ENCODE measurements around the gene ACSL6.
A peak's percentile ranks its signal among the peaks of the same experiment; 100 is the strongest.

Gene ACSL6

DNA sequence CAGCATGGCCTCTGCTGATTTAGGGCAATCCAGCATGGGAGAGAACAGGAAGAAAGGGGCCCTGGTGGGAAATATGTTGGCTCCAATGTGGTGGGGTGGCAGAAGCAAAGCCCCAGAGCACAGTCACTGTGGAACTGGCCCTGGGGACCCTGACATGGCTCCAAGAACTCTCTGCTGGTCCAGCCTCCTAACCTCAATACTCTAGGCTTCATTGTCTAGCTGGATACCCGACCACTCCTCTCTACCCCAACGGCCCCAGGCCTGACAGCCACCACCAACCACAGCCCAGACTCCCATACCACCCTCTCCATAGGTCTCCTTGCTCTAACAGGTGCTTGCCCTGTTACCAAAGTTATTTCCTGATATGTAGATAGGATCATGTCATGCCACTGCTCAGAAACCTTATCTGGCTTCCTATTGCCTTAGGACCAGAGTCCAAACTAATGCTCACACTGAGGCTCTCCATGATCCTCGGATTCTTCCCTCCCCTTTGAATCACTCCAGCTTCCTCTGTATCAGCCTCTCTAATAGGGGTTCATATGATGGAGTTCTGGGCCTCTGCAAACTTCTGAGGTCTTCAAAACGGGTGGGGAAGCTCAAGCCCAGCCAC is 12.9 kb downstream of the ACSL6 start:
- DNase-seq: no peak

DNA sequence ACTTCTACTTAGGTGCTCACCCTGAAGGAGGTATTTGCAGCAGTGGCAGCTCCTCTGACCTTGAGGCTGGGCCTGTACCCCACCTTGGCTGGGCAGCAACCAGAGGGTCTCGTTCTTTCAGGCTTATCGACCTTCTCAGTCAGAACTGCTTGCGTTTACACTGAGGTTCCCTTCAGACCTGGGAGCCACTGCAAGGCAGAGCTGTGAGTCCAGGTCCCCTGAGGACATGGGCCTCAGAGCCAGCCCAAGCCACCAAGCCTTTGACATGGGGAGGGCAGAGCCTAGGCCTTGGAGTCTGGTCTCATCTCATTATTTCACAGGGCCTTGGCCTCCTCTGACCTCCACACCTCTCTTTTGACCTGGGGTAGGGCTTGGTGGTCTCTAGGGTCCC is 13.7 kb downstream of the ACSL6 start:
- no peak for DNase-seq

DNA sequence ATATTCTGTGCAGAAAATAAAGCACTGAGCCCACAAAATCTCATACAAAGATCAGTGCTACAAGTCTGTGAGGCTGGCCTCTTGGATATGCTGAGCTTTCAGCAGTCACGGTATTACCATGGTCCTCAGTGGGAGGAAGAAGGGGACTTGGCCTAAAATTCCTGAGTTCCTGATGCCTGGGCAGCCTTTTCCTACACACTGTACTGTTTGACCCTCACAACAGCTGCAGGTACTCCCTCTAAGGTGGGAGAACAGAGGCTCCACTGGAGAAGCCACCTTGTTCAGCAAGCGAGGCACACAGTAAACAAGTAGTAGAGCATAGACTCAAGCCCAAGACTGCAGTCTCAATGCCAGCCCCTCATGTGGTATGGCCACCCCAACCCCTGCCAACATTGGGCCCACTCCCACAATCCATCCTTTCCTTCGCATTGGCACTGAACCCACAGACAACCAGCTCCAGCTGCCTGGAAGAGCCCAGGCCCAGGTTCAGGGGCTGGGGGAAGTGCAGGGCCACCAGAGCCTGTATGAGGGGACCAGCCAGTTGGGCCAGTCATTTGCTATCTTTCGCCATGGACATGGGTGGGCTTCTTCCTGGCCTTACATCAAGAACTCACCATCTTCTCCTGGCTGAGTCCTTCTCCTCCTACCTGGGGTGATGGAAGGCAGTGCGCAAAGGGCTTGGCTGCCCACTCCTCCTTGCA is 14.3 kb downstream of the ACSL6 start:
- no peak for DNase-seq

DNA sequence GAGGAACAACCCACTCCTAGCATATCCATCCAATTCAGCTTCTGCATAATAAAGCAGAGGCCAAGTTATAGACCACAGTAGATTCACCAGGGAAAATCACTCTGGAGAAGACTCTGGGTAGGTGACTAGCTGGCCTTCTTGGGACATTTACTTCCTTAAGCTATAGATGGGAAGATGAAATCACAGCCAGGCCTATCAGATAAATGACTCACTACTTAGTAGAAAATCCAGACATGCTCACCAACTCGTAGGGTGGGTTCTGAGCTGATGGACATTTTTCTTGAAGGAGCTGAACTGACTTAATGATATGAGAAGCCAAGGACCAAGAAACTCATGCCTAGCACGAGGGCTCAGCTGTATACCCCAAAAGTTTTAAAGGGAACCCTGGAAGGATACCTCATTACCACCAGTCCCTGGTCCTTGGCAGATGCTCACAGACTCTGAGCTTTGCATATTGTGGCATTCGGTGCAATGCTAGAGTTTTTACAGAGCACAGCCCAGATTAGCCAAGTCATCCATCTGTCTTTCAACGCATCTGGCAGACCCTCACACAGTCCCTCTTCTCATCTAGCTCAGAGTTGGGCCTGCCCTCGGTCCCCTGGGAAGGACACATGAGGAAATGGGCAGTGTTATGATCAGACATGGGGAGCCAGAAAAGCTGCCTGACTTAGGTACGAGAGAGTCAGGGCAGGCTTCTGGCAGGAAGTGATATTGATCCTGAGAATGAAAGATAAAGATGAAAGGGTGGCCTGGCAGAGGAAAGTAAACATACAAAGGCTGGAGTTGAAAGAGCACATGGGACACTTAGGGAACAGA is 15.0 kb downstream of the ACSL6 start:
- DNase-seq: no peak

DNA sequence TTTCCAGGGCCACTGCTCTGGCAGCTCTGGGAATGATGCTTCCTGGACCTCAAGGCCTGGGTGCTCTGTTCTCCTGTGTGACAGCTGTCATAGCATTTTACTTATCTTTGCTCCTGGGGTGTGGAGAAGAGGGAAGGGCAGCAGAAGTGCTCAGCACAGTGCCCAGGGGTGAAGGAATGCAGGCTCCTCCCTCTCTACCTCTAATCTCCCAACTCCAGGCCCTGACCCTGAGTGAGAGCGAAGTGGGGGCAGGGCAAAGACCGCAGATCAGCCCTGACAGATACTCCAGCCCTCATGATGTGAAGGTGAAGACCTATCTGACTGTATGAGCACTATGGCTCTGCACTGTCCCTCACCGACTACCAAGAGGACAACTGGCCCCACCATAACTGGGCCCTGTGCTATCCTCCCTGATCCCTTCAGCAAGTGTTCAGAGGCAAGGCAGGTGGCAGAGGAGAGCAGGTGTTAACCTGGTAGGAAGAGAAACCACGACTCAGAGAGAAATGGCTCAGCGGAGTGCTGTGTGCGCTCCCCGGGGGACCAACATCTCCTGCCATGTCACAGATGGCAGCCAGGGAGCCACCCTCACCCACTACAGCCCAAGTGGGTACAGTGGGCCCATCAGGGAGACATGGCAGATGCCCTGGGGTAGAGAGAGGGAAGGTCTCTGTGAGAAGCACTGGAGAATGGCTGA is 16.8 kb downstream of the ACSL6 start:
- DNase-seq: no peak

DNA sequence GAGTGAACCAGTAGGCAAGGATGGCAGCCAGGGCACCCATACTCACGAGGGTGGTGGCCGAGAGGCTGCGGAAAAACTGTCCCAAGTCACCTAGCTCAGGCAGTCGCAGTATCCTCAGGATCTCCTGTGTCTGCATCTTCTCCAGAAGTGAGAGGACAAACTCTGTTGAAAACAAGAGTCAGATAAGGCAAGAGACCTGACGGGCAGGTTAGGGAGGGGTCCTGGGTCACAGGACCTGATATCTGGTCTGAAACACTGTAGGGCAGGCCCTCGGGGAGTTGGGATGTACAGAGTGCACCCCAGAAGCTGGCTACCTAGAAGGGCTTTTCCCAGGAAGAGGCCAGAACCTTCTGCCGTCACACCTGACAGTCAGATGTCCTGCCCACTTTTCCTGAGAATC is 17.4 kb downstream of the ACSL6 start:
- DNase-seq: no peak

DNA sequence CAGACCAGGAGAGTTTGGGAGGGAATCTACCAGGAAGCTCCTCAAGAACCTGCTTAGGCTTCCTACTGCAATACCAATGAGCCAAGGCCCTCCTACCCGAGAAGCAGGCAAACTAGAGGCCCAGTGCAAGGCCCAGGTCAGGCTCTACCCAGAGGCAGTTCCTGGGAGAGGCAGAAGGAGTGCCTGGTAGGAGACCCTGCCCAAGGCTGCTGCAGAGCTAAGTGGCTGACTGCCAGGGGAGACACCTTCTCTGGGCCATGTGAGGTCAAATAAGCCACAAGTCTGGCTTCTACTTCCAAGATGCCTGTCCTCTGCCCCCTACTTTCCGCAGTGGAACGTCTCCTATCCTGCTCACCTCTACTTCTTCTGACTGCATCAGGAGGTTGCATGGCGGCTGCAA is 17.8 kb downstream of the ACSL6 start:
- no peak for DNase-seq

DNA sequence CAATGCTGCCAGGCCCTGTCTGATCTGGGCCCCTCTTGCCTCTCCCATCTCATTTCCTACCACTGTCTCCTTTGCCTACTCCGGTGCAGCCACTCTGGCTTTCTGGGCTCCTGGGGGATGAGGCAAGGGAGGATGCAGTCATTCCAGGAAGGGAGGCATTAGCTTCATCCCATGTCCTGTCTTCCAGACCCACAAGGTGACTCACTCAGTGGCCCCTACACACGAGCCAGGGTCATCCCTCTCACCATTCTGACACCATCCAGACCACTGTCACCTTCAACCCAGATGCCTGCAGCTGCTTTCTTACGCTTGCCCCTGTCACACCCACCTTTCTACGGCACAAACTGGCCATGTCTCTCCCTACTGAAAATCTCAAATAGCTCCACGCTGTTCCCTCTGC is 19.1 kb downstream of the ACSL6 start:
- DNase-seq: no peak

DNA sequence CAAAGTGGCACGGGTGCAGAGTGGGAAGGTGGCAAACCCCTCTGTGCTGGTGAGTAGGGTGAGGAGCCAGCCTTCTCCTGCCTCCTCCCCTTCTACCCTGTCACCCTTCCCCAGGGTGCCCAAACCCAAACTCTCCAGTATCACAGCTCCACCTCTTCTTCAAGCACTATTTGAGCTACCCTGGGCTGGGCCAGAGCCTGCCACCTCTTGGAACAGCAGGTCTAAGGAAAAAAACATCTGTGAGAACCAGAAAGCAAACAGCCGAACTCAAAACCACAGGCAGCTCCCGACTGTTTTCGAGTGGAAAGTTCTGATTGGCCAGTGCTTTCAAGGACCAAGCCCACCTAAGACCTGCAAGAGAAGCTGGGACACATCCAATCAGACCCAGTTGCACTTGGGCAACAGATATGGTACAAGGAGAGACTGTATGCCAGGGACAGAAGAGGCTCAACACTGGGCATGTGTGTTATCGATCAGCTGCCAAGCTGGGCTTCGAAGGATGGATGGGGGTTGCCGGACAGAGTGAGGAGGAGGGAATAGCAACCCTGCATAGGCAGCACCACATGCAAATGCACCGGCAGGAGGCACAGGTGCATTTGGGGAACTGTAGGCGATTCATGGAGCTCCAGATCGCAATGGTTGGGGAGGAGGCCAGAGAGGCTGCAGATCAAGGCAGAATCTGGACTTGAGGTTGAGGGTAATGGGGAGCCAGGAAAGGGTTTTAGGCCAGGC is 19.7 kb downstream of the ACSL6 start:
- DNase-seq: no peak

DNA sequence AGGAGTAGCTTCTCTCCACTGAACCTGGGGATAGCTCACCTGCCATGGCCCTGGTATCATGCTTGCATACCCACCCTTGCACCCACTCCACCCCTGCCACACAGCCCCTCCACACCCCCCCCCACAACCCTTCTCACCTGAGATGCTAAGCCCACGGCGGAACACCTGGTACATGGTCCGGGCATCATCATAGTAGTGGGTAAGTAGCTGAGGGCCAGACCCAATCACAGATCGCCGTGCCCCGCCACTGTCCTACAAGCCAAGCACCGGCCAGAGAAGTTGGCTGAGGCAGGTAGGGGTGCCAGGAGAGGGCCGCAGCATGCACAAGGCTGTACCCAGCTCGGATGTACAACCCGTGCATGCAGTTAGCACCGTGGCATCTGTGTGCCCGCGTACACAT is 20.7 kb downstream of the ACSL6 start:
- no peak for DNase-seq

DNA sequence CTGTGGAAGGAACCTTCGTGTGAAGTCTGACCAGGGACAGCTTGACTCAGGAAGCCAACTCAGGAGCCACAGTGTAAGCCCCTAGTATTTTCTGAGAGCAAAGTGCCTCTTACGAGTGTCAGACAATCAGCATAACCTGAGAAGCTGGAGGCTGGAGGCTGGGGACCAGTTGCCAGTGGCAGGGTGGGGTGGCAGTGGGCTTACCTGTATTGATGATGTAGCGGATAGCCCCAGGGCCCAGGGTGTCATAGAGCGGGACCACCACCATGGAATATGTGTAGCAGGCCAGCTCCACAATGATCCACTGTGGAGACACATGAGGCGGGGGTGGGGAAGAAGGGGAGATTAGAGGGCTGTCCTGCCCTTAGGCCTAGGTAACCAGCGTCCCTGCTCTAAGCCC is 22.9 kb downstream of the ACSL6 start:
- no peak for DNase-seq

DNA sequence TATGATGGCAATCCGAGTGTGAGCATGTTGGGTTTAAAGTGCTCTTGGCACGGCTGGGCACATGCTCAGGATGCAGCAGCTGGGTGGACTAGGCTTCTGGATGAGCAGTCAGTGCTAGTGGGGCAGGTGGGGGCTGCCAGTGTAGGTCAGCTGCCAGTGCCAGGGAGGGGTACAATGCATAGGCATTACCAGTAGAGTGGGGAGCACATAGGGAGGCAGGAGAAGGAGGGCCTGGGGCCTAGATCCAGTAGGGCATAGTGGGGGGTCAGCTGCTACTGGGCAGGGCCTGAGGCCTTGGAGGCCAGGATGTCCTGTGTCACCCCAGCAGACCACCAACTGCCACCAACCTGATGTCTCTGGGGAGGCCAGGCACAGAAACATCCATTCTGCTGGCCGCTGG is 24.2 kb downstream of the ACSL6 start:
- DNase-seq: no peak

DNA sequence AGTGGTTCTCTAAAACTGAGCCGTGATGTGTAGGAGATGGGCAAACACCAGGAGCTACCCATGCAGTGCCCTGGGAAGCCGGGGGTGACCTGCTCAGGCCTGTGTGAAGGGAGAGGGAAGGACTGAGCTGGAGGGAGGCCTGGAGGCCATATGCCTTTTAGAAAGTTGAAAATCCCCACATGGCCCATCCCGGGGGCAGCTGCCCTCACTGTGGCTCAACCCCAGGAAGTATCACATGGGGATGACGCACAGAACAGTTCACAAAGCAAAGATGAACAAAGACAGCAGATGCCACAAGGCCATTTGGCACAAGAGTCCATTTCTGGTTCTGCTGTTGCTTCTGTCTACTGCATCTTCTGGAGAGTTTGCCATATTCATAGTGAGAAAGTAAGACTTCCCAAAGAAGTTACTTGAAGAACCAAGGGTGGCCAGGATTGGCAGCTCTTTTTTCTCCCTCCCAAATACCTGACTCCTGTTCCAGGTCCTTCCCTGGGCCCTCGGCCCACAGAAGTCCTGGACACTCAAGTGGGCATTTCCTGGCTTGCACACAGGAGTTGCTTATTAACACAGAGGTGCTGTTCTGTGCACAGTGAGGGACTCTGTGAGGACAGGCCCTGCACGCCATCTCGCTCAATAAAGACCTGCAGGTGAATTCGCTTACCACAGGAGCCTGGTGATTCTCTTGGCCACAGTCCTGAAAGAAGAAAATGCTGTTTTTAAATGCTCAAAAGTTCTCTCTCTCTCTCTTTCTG is 25.1 kb downstream of the ACSL6 start:
- no peak for DNase-seq

DNA sequence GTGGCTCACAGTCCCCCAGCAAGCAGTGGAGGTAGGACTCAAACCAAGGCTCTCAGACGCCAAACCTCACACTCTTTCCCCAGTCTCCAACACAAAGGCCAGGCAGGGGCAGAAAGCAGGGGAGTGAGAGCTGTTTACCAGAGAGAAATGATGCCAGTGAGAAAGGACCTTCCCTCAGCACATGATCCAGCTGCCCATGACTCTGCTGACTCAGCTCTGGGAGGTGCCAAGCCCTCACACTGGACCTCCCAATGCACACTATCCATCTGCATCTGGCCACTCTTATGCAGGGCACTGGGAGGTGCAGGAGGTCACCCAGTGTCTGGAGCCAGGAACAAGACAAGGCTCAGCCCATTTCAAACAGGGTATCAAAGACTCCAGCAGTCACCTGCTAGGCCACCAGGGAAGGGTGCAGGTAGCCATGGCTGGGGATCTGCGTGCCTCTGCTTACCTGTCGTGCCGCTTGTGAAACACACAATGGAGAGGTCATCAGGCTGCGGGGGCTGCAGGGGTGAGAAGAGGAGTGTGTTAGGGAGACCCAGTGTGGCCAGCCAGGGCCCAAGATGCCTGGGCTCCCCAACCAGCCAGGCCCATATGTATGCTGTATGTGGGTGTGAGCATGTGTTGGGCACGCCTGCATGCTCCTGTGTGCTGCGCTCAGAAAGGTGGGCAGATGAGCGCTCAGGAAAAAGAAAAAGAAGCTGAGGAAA is 26.3 kb downstream of the ACSL6 start:
- peak; percentile 57 for DNase-seq

DNA sequence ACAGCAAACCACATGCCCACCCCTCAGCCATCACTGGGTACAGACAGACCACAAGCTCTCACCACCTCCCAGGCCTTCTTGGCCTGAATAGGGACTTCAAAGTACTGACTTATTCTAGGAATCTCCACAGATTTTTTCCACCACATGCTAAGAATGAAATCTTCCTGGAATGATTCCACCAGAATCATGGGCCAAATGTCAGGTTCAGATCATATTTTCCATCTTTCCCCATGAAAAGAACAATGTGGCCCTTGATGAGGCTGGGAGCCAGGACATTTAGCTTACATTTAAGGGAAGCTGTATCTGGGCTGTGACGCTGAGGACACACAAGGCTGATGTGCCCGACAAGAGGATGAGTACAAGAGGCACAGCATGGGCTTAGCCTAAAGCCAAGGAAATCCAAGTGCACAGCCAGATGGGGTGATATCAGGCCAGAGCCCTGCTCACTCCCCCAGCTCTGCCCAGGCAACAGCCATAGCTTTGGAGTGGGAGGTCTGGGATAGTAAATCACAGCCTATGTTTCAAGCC is 28.1 kb downstream of the ACSL6 start:
- DNase-seq: no peak

DNA sequence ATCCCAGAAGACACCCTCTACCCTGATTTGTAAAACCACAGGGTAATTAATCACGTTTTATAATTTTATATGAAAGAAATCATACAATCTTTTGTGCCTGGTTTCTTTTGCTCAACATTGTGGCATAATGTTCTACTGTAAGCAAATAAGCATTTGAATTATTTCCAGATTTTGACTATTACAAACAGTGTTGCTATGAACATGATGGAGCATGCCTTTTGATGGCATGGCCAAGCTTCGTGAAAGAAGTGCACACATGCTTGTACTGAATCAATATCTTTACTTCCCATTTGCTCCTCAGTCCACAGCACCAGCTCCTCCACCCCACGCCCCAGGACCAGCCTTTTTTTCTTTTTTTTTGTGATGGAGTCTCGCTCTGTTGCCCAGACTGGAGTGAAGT is 29.9 kb downstream of the ACSL6 start:
- DNase-seq: no peak

DNA sequence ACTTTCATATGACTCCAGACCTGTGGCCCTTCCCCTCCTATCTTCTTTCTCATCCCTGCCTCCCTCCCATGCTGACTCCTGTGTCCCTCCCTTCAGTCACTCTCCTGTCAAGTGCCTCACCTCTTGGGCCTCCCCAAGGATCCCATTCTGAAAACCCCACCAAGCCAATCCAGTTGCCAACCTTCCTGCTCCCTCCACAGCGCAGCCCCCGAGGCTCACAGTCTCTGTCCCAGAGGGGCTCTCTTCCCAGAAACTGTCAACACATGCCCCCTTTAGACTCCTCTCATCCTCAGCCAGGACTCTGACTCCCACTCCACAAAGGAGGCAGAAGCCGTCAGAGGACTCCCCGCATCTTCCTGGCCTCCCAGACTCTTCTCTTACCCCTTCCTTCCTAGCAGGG is 30.8 kb downstream of the ACSL6 start:
- no peak for DNase-seq

DNA sequence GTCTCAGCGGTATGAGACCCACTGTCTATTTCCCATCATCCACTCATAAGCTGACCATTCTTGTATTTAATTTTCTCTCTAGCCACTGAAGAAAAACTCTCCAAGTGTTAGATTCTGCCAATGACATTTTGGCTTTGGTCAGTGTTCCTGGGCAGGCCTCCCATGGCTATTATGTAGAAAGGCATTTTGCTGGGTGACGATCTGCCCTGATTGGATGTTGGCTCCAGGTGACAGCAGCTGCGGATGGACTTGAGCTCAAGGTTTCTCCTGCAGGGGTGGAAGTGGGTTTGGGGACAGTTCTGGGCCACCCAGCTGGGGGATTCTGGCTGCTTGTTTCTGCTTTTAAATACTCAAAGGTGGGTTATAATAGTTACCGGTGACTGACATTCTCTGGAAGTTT is 31.6 kb downstream of the ACSL6 start:
- no peak for DNase-seq

DNA sequence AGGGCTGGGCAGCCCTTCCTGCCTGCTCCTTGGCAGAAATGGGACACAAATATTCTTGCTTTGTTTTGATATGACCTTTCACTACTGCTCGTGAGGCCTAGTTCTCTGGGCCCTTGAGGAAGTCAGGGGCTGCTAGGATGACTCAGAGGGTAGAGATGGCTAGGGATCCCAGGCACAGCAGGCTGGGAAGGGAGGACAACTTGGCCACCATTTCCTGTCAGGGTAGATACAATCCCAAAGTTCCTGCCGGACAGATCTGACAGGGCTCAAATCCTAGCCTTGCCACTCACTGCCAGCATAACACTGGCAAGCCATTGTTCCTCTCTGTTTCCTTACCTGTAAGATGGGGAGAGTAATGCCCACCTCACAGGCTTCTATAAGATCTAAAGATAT is 34.2 kb downstream of the ACSL6 start:
- DNase-seq: no peak

DNA sequence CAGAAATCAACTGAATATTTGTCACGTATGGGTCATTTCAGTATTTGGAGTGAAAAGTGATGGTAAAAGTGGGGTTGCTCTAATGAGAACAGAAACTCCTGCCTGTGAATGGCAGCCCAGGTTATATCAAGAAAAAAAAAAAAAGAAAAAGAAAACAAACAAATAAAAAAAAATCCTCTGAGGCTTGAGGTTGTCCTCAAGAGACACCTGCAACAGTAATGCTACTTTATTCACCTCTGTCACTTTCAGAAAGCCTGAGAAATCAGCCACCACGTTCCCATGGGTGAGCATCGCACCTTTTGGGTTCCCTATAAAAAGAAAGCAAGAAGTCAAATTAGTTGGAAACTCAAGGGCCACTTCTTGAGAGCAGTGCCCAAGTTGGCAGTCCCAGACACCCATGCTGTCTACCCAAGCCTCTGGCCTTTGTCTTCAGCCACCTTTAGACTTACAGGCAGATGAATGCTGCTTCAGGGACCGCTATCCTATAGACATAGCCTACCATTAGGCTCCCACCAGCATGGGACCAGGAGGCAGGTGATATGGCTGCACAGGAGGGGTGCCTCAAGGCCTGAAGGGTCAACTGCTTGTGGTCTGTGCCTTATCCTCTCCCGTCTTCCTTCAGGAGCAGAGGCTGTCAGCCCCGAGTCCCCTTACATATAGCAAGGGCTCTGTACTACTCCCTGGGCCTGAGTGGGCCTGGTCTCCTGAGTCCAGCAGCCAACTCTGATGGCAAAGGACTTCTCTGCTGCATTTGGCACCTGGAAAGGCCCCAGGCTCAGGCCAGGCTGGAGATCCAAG is 34.8 kb downstream of the ACSL6 start:
- no peak for DNase-seq

Measured in activated effector memory CD4-positive, alpha-beta T cell treated with anti-CD3 and anti-CD28 coated beads, Interleukin-2, amount 50 U/mL, for 16 hours (primary cell).